ENCODE measurements around the gene EIF3F. TPM values are rescaled to one million over a fixed set of nuclear protein-coding genes. Genes with fewer than 3 reads are reported as not detected.

Gene EIF3F
- total and polyA plus RNA-seq, 11 donors = 103 to 434 (median 147) TPM

DNA sequence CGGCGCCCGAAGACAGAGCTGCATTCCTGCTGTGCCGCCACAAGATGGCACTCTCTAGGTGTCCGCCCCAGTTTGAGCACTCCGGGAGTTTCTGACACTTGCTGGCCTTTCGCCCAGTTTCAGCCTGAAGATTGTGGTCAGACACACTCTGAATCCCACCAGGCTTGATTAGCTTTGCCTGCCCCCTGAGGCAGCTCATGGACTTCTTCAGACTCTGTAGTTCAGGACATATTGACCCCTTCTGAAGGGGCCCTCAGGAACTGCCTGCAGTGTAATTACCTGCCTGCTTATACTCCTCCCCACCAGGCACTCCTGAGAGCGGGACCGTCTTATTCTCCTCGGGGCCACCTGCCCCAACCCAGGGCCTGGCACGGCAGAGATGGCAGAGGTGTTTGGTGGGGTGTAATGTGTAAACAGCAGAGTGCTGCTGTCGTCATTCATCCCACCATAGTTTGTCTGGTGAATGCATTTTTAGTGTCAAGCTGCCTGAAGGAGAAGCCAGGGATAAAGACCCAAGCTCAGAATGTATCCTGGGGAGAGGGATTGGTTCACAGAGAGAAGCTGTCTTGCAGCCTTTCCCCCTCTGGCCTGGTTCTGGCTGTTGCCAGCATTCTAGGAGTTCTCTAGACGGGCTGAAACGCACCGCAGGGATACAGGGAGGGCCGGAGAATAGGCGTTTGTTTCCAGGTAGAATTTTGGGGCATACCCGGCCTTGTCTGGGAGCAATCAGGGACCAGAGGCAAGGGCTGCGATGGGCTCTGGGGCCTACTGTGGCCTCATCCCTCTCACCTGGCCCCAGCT, 46.4 kb downstream of the EIF3F start:
- H3K4me1 ChIP-seq = peaks cover 0 to 43% (median 14%) of the 10 kb centered on the region in 12 donors
- peak overlapping the region in 1 of 12 donors; percentile 75 for H3K27ac ChIP-seq
- intact Hi-C loops (cut with DNase I) = loop anchor here (1.0 to 10.0 kb wide), 13 partner anchors 33 to 66 kb away; no protein-coding TSS in a partner anchor
- 46 to 51% (median 49%) methylated on average over 19 of the region's 19 CpGs for WGBS, 4 donors
- peak; percentile 81 to 89 (median 84) for DNase-seq
- ATAC-seq = peak; percentile 27 to 70 (median 61)
- no peaks in the 10 kb centered on the region for H3K36me3 ChIP-seq
- no peak overlapping the region for H3K4me3 ChIP-seq
- peaks cover 0 to 3% (median 0%) of the 10 kb centered on the region in 9 donors for H3K27me3 ChIP-seq
- H3K9me3 ChIP-seq = no peaks in the 10 kb centered on the region
- TF ChIP-seq POLR2A (IDR thresholded peaks at IDR 0.05) = no peak
- TF ChIP-seq CTCF (IDR thresholded peaks at IDR 0.05) = peak; percentile 74 to 94 (median 90)

DNA sequence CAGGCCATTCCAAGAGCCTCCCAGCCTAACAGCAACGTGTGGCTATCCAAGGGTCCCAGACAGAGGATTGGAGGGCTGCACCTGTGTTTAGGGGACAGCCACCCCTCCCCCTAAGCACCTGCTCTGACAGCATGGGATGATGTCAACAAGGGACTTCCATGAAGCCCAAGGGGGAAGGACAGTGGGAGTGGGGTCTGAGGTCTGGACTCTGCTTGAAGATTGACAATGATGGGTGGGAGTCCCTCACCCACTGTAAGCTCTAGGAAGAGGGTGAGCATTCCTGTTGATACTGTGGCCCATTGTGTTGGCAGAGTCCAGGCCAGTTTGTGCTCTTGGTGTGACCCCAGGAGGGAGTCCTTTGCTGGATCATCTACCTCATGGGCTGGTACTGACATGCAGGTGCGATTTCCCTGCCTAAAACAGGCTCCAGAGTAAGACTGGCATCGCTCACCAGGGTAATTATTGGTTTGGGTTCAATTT, 47.0 kb downstream of the EIF3F start:
- intact Hi-C loops (cut with DNase I) = loop anchor here in 5 of 10 donors (2.0 to 10.0 kb wide), 6 partner anchors 33 to 61 kb away; no protein-coding TSS in a partner anchor
- TF ChIP-seq CTCF (IDR thresholded peaks at IDR 0.05) = no peak
- TF ChIP-seq POLR2A (IDR thresholded peaks at IDR 0.05) = no peak
- no peaks in the 10 kb centered on the region for H3K9me3 ChIP-seq
- DNase-seq (no peak), ATAC-seq (no peak)
- H3K27me3 ChIP-seq = peaks cover 0 to 3% (median 0%) of the 10 kb centered on the region in 9 donors
- WGBS, 4 donors = 93 to 97% (median 95%) methylated on average over 3 of the region's 3 CpGs
- peaks cover 0 to 43% (median 14%) of the 10 kb centered on the region in 12 donors for H3K4me1 ChIP-seq
- peak overlapping the region in 1 of 12 donors; percentile 75 for H3K27ac ChIP-seq
- H3K4me3 ChIP-seq = no peak overlapping the region
- H3K36me3 ChIP-seq = no peaks in the 10 kb centered on the region

GRCh38 chr11:8034604-8035190, 47.6 kb downstream of the EIF3F start:
- intact Hi-C loops (cut with DNase I) = loop anchor here in 6 of 10 donors (1.0 to 10.0 kb wide), 7 partner anchors 32 to 60 kb away; no protein-coding TSS in a partner anchor
- Histone ChIP-seq H3K27ac (peak overlapping the region in 5 of 12 donors; percentile 11 to 75 (median 54)), H3K4me1 (peaks cover 0 to 43% (median 14%) of the 10 kb centered on the region in 12 donors), H3K9me3 (no peaks in the 10 kb centered on the region), H3K4me3 (no peak overlapping the region), H3K36me3 (no peaks in the 10 kb centered on the region), H3K27me3 (peaks cover 0 to 3% (median 0%) of the 10 kb centered on the region in 9 donors)
- no peak for ATAC-seq
- no peak for TF ChIP-seq POLR2A (IDR thresholded peaks at IDR 0.05)
- TF ChIP-seq CTCF (IDR thresholded peaks at IDR 0.05) = no peak
- 80 to 87% (median 84%) methylated on average over 5 of the region's 5 CpGs for WGBS, 4 donors
- DNase-seq = no peak
